RWPE1 (cell line): ENCODE results near the gene TNFRSF13B.
"Not testable (repeated sequence)": the region's sequence is repeated elsewhere in the genome, so short reads cannot be mapped to it uniquely, and the experiment has no call there.

Experiments used
- CTCF ChIA-PET: fragments of 350-600 bp; sonication (Branson Sonifier 250); formaldehyde crosslinking; extraction: SDS; loops from one replicate; lab custom pipeline; 2021; lab: Yijun Ruan, JAX
- POLR2A ChIA-PET: fragments of 400-600 bp; formaldehyde crosslinking; extraction: SDS; loops from one replicate; lab custom pipeline; 2020; ENCODE audit warnings: antibody characterized with exemption; ENCODE audit not compliant: low non-redundant PET; lab: Yijun Ruan, JAX
- DNase-seq: peaks from one replicate; pipeline ENCODE4 v3.0.0; 2012; ENCODE audit warnings: low spot score
- H3K27ac ChIP-seq: fragments of 450-650 bp; 2 replicates; pipeline ENCODE4 v1.5.1; 2017
- TF ChIP-seq, protein P1 (sequence below): fragments of 450-650 bp; conservative IDR thresholded peaks from 2 replicates; pipeline ENCODE4 v1.5.1; 2017; ENCODE audit warnings: low read depth, mild to moderate bottlenecking

The TNFRSF13B gene

GRCh38 chr17:16972346-16972745 lies 428 bp upstream of the TNFRSF13B start:
- CTCF ChIA-PET, result interaction anchor here (0.7 kb wide), 1 partner anchor 16 kb away, joined by 3 read pairs; no protein-coding TSS in a partner anchor
- DNase-seq, result no peak
- no peak overlapping the region for H3K27ac ChIP-seq
- POLR2A ChIA-PET, result no interaction called here
- TF ChIP-seq, protein P1, sequence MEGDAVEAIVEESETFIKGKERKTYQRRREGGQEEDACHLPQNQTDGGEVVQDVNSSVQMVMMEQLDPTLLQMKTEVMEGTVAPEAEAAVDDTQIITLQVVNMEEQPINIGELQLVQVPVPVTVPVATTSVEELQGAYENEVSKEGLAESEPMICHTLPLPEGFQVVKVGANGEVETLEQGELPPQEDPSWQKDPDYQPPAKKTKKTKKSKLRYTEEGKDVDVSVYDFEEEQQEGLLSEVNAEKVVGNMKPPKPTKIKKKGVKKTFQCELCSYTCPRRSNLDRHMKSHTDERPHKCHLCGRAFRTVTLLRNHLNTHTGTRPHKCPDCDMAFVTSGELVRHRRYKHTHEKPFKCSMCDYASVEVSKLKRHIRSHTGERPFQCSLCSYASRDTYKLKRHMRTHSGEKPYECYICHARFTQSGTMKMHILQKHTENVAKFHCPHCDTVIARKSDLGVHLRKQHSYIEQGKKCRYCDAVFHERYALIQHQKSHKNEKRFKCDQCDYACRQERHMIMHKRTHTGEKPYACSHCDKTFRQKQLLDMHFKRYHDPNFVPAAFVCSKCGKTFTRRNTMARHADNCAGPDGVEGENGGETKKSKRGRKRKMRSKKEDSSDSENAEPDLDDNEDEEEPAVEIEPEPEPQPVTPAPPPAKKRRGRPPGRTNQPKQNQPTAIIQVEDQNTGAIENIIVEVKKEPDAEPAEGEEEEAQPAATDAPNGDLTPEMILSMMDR, result no peak

DNA sequence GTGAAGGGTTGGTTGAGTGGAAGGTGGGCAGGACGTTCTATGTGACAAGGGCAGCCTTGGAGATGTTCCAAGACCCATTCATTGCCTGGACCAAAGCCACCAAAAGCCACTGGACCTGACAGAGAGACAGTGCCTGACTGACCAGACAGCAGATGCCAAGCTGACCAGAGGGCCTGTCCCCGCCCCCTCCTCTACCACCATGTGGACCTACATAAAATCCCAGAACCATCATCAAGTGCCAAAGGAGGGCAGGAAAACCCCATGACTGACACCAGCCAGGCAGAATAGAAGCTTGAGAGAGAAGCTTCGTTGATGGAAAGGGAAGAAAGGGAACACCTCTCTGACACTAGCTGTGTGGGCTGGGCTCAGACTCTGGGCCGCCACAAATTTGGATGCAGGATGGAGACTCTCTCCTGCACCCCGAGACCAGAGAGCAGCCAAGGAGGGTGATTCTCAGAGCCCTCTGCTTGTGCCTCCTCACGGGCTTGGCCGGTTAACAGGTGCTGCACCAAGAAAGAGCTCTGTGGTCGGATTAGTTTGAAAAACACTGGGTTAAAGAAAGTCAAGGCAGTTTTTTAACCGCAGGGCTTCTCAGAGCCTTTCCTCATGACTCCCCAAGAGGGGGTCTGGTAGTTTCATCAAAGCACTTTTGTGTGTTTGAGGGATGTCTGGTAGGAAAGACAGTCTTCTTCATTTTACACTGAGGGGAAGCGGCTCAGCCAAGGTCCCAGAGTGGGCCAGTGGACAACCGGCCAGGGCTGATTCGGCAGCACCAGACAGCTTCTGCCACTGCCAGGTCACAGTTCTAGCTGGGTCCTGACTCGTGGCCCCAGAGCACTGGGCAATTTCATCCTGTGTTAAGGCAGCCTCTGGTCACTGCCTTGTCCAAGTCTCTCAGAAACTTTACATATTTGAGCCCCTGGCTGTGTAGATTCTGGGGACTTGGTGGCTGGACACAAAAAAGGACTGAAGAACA lies 1.7 kb downstream of the TNFRSF13B start:
- TF ChIP-seq, protein P1, result no peak
- ChIA-PET POLR2A (no interaction called here), CTCF (interaction anchor here (0.6 kb wide), 1 partner anchor 381 kb away, joined by 3 read pairs; no protein-coding TSS in a partner anchor)
- DNase-seq, result no peak
- no peak overlapping the region for H3K27ac ChIP-seq

DNA sequence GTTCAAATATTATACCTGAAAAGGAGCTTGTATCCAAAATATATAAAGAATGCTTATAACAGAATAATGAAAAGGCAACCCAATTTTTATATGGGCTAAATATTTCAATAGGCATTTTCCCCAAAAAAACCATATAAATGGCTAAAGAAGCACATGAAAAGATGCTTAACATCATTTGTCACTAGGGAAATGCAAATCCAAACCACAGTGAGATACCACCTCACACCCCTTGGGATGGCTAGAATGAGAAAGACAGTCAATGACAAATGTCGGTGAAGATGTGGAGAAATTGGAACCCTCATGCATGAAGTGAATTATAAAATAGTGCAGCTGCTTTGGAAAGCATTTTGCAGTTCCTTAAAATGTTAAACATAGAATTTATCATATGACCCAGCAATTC lies 3.1 kb downstream of the TNFRSF13B start:
- ChIA-PET CTCF (interaction anchor here (0.5 to 0.7 kb wide), 3 partner anchors 18 to 539 kb away, joined by 3 to 4 read pairs (median 4); no protein-coding TSS in a partner anchor), POLR2A (no interaction called here)
- no peak for DNase-seq
- TF ChIP-seq, protein P1, result no peak
- no peak overlapping the region for H3K27ac ChIP-seq

DNA sequence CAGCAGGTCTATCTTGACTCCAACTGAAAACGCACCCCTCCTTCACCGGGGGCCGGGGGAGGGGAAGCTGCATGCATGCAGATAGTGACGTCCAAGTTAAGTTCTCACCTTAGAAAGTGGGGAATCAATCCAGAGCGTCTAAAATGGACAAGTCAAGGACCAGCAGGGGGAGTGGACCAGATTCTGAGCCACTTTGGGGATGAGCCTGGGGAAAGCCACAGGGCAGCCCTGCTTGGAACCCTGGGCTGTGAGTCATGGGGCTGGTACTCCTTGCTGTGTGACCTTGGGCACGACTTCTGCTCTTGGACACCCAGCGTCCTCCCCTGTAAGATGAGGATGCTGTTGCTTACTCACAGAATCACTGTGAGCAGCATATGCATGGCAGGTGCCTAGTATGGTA lies 9.1 kb downstream of the TNFRSF13B start:
- POLR2A ChIA-PET, result no interaction called here
- no peak for DNase-seq
- H3K27ac ChIP-seq, result no peak overlapping the region
- TF ChIP-seq, protein P1, result no peak
- CTCF ChIA-PET, result no interaction called here

DNA sequence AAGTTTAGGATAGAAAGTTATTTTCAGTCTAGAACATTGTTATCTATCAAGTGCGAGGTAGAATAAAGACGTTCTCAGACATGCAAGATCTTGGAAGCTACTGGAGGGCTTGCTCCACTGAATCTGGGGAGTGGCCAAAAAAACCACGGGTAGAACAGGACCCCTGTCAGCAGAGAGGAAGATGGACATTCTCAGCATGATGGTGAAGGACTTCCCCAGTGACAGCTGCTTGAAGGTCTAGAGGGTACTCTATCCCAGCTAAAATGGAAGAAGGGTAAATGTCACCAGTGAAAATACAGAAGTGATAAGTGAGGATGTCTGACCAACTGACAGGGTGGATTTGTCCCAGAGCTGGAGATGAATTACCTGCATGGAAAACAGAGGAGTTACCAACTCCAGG lies 10.1 kb downstream of the TNFRSF13B start:
- POLR2A ChIA-PET, result no interaction called here
- TF ChIP-seq, protein P1, result no peak
- CTCF ChIA-PET, result no interaction called here
- no peak overlapping the region for H3K27ac ChIP-seq
- DNase-seq, result no peak

DNA sequence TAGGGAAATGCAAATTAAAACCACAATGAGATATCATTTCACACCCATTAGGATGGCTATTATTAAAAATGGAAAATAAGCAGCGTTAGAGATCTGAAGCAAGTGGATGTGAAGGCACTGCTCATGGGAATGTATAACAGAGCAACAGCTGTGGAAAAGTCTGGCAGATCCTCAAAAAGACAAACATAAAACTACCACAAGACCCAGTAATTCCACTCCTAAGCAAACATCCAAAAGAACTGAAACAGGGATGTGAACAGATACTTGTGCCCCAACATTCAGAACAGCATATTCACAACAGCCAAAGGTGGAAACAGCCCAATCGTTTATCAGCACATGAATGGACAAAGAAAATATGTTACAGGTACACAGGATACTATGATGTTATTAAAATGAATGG lies 10.9 kb downstream of the TNFRSF13B start:
- POLR2A ChIA-PET, DNase-seq, H3K27ac ChIP-seq, CTCF ChIA-PET: not testable (repeated sequence)

- CTCF ChIA-PET, POLR2A ChIA-PET, DNase-seq, H3K27ac ChIP-seq: not testable (repeated sequence)
These were observed 16.9 kb downstream of the TNFRSF13B start for GRCh38 chr17:16955011-16955410.
